ENCODE data around the gene CACNA2D3. TPM values are rescaled to one million over a fixed set of nuclear protein-coding genes. Genes with fewer than 3 reads are reported as not detected.

Gene CACNA2D3
- total RNA-seq, 1 donor from 2014 or later = 17.2 TPM

GRCh38 chr3:54188176-54188791 is 65.9 kb downstream of the CACNA2D3 start:
- no peak for DNase-seq (ENCODE audit: extremely low spot score in 2 of 2)
- TF ChIP-seq POLR2A (IDR thresholded peaks at IDR 0.05) (no peak), CTCF (IDR thresholded peaks at IDR 0.05) (no peak), POLR2AphosphoS5 (IDR thresholded peaks at IDR 0.05; ENCODE audit: insufficient read depth in 1 of 2, low read depth in 1 of 2) (no peak)
- Histone ChIP-seq H3K4me3 (no peak overlapping the region), H3K4me1 (no peaks in the 10 kb centered on the region), H3K27ac (no peak overlapping the region), H3K27me3 (no peaks in the 10 kb centered on the region), H3K36me3 (no peaks in the 10 kb centered on the region), H3K9me3 (no peaks in the 10 kb centered on the region)
- intact Hi-C loops (cut with DNase I) = no loop called here

- intact Hi-C loops (cut with DNase I) = no loop called here
- H3K36me3 ChIP-seq = no peaks in the 10 kb centered on the region
- H3K4me3 ChIP-seq = no peak overlapping the region
- no peak for TF ChIP-seq POLR2A (IDR thresholded peaks at IDR 0.05)
- TF ChIP-seq POLR2AphosphoS5 (IDR thresholded peaks at IDR 0.05; ENCODE audit: insufficient read depth in 1 of 2, low read depth in 1 of 2) = no peak
- TF ChIP-seq CTCF (IDR thresholded peaks at IDR 0.05) = no peak
- H3K27ac ChIP-seq = no peak overlapping the region
- no peaks in the 10 kb centered on the region for H3K4me1 ChIP-seq
- DNase-seq (ENCODE audit: extremely low spot score in 2 of 2) = no peak
- H3K27me3 ChIP-seq = no peaks in the 10 kb centered on the region
- H3K9me3 ChIP-seq = no peaks in the 10 kb centered on the region
Measured at GRCh38 chr3:54191220-54191619, 68.9 kb downstream of the CACNA2D3 start.

GRCh38 chr3:54192026-54192425 is 69.7 kb downstream of the CACNA2D3 start:
- H3K4me3 ChIP-seq = no peak overlapping the region
- H3K27ac ChIP-seq = no peak overlapping the region
- no peaks in the 10 kb centered on the region for H3K9me3 ChIP-seq
- H3K4me1 ChIP-seq = no peaks in the 10 kb centered on the region
- H3K36me3 ChIP-seq = no peaks in the 10 kb centered on the region
- no peaks in the 10 kb centered on the region for H3K27me3 ChIP-seq
- intact Hi-C loops (cut with DNase I) = no loop called here
- TF ChIP-seq POLR2A (IDR thresholded peaks at IDR 0.05) (no peak), CTCF (IDR thresholded peaks at IDR 0.05) (no peak)
- DNase-seq (ENCODE audit: extremely low spot score in 2 of 2) = no peak

- Histone ChIP-seq H3K4me1 (no peaks in the 10 kb centered on the region), H3K4me3 (no peak overlapping the region), H3K9me3 (no peaks in the 10 kb centered on the region), H3K27me3 (no peaks in the 10 kb centered on the region), H3K36me3 (no peaks in the 10 kb centered on the region), H3K27ac (no peak overlapping the region)
- intact Hi-C loops (cut with DNase I) = no loop called here
- DNase-seq (ENCODE audit: extremely low spot score in 2 of 2) = no peak
- TF ChIP-seq POLR2AphosphoS5 (IDR thresholded peaks at IDR 0.05; ENCODE audit: insufficient read depth in 1 of 2, low read depth in 1 of 2) (no peak), CTCF (IDR thresholded peaks at IDR 0.05) (no peak), POLR2A (IDR thresholded peaks at IDR 0.05) (no peak)
Measured at GRCh38 chr3:54193093-54193492, 70.7 kb downstream of the CACNA2D3 start.

GRCh38 chr3:54196360-54196991 is 74.1 kb downstream of the CACNA2D3 start:
- TF ChIP-seq POLR2AphosphoS5 (IDR thresholded peaks at IDR 0.05; ENCODE audit: insufficient read depth in 1 of 2, low read depth in 1 of 2) (no peak), CTCF (IDR thresholded peaks at IDR 0.05) (no peak), POLR2A (IDR thresholded peaks at IDR 0.05) (no peak)
- Histone ChIP-seq H3K36me3 (no peaks in the 10 kb centered on the region), H3K27ac (no peak overlapping the region), H3K27me3 (no peaks in the 10 kb centered on the region), H3K4me1 (no peaks in the 10 kb centered on the region), H3K4me3 (no peak overlapping the region), H3K9me3 (no peaks in the 10 kb centered on the region)
- DNase-seq (ENCODE audit: extremely low spot score in 2 of 2) = no peak
- intact Hi-C loops (cut with DNase I) = no loop called here
